Upper lobe of right lung (tissue), 1 donor: ENCODE data around the gene CHST11. TPM values are rescaled to one million over a fixed set of nuclear protein-coding genes. Genes with fewer than 3 reads are reported as not detected.

ENCODE experiments used
- ATAC-seq: fragments of 200-7000 bp; cut with Tn5 transposase; one replicate; pipeline ENCODE4 v1.9.1; 2020; ENCODE audit warnings: mild to moderate bottlenecking, moderate library complexity
- DNase-seq: peaks from one replicate; pipeline ENCODE4 v3.0.0-alpha.2; 2020
- H3K27ac ChIP-seq: fragments of 200-600 bp; one replicate; pipeline ENCODE4 v1.8.0; 2022
- H3K27me3 ChIP-seq: fragments of 200-600 bp; one replicate; pipeline ENCODE4 v1.8.0; 2022; ENCODE audit warnings: mild to moderate bottlenecking
- H3K36me3 ChIP-seq: fragments of 200-600 bp; one replicate; pipeline ENCODE4 v1.8.0; 2022
- H3K4me1 ChIP-seq: fragments of 200-600 bp; one replicate; pipeline ENCODE4 v1.8.0; 2022
- H3K4me3 ChIP-seq: fragments of 200-600 bp; one replicate; pipeline ENCODE4 v1.8.0; 2022; ENCODE audit warnings: mild to moderate bottlenecking
- H3K9me3 ChIP-seq: fragments of 200-600 bp; one replicate; pipeline ENCODE4 v1.8.0; 2022
- intact Hi-C: fragments of 100-400 bp; cut with DNase I; formaldehyde crosslinking; loops from one replicate; pipeline ENCODE4 v1.11.0; 2022
- total RNA-seq: library from RNA; stranded (reverse); fragmentation: NEBNext Ultra II Directional; extraction: Animal tissue kit (Norgen Biotek cat#: 25700); gene quantifications from one replicate; pipeline ENCODE4 v1.2.1, GENCODE V29; 2021
- TF ChIP-seq, protein P1 (sequence below): fragments of 200-600 bp; IDR thresholded peaks from one replicate; pipeline ENCODE4 v1.8.0; 2022; ENCODE audit warnings: antibody characterized with exemption
- donor health status: DM: no; HTN: yes; CAD: no; lungs with severe emphysema.

CHST11 gene
- total RNA-seq, 1 donor from 2014 or later: 56.6 TPM

DNA sequence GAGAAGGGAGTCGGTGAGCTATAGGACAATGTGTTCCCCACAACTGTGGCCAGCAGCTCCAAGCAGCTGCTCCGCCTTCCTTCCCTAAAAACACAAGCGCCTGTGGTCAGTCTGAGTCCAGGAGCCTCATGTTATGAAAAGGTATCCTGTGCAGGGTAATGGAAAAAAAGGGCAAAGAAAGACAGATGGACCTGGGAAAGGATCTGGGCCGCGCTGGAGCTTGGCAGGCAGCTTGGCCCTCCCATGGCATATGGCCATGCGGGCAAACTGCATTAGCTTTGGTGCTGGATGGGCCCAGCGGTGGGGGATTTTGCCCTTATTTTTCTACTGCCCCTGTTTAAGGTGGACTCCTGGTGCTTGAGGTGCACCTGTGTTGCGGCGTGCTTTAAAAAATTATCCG lies 23.7 kb upstream of the CHST11 start:
- Histone ChIP-seq H3K4me3 (no peak overlapping the region), H3K27ac (no peak overlapping the region), H3K36me3 (no peaks in the 10 kb centered on the region), H3K4me1 (no peaks in the 10 kb centered on the region), H3K27me3 (no peaks in the 10 kb centered on the region), H3K9me3 (no peaks in the 10 kb centered on the region)
- DNase-seq (no peak), ATAC-seq (no peak)
- TF ChIP-seq, protein P1, sequence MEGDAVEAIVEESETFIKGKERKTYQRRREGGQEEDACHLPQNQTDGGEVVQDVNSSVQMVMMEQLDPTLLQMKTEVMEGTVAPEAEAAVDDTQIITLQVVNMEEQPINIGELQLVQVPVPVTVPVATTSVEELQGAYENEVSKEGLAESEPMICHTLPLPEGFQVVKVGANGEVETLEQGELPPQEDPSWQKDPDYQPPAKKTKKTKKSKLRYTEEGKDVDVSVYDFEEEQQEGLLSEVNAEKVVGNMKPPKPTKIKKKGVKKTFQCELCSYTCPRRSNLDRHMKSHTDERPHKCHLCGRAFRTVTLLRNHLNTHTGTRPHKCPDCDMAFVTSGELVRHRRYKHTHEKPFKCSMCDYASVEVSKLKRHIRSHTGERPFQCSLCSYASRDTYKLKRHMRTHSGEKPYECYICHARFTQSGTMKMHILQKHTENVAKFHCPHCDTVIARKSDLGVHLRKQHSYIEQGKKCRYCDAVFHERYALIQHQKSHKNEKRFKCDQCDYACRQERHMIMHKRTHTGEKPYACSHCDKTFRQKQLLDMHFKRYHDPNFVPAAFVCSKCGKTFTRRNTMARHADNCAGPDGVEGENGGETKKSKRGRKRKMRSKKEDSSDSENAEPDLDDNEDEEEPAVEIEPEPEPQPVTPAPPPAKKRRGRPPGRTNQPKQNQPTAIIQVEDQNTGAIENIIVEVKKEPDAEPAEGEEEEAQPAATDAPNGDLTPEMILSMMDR: no peak
- intact Hi-C loops: no loop called here

DNA sequence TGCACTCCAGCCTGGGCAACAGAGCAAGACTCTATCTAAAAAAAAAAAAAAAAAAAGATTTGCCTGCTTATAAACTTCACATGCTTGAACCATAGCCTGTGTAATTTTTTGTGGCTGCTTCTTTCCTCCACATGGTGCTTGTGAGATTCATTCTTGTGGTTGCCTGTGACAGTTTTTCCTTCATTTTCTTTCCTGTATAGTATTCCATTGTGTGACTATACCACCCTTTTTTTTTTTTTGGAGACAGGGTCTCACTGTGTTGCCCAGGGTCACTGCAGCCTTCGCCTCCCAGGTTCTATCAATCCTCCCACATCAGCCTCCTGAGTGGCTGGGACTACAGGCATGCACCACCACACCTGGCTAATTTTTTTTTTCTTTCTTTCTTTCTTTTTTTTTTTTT lies 22.6 kb upstream of the CHST11 start:
- TF ChIP-seq, protein P1: no peak
- no peak for DNase-seq
- Histone ChIP-seq H3K27ac (no peak overlapping the region), H3K4me1 (no peaks in the 10 kb centered on the region), H3K36me3 (no peaks in the 10 kb centered on the region), H3K9me3 (no peaks in the 10 kb centered on the region), H3K27me3 (no peaks in the 10 kb centered on the region), H3K4me3 (no peak overlapping the region)
- ATAC-seq: no peak
- intact Hi-C loops: no loop called here

DNA sequence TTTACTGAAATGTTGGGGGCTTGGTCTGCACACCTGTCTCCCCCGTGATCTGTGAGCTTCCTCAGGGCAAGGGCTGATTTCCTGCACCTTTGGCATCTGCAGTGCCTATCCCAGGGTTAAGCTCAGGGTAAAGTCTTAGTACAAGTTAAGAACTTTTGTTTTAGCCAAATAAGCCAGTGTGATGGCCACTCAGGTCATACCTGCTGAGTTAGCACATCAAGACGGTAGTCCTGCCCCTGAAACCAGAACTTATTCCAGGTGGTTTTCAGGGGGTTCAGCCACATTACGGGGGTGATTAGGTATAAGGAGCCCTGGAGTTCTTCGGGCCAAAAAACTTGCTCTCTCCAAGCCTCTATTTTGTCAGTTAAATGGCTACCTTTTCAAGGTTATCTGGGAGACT lies 21.6 kb upstream of the CHST11 start:
- H3K4me3 ChIP-seq: no peak overlapping the region
- no peaks in the 10 kb centered on the region for H3K9me3 ChIP-seq
- H3K27me3 ChIP-seq: no peaks in the 10 kb centered on the region
- H3K4me1 ChIP-seq: no peaks in the 10 kb centered on the region
- intact Hi-C loops: no loop called here
- ATAC-seq (no peak), DNase-seq (no peak)
- no peaks in the 10 kb centered on the region for H3K36me3 ChIP-seq
- no peak overlapping the region for H3K27ac ChIP-seq
- TF ChIP-seq, protein P1: no peak

DNA sequence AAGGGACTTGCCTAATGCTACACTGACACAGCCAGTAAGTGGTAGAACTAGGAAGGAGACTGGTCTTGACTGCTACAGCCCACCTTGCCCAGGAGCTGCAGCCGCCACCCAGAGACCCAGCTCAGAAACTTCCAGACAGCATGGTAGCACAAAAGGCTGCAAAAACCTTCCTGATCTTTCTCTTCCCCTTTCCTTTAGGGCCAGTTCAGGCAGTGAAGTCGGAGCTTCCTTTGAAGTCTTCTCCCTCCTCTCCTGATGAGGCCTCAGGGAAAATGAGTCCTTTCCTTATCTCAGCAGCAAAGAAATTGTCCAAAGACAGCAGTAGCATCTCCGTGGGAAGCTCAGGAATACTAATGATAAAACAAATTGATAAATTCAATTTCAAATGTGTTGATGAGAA lies 21.0 kb upstream of the CHST11 start:
- intact Hi-C loops: no loop called here
- Histone ChIP-seq H3K36me3 (no peaks in the 10 kb centered on the region), H3K9me3 (no peaks in the 10 kb centered on the region), H3K27ac (no peak overlapping the region), H3K27me3 (no peaks in the 10 kb centered on the region), H3K4me3 (no peak overlapping the region), H3K4me1 (no peaks in the 10 kb centered on the region)
- no peak for ATAC-seq
- TF ChIP-seq, protein P1: no peak
- no peak for DNase-seq

DNA sequence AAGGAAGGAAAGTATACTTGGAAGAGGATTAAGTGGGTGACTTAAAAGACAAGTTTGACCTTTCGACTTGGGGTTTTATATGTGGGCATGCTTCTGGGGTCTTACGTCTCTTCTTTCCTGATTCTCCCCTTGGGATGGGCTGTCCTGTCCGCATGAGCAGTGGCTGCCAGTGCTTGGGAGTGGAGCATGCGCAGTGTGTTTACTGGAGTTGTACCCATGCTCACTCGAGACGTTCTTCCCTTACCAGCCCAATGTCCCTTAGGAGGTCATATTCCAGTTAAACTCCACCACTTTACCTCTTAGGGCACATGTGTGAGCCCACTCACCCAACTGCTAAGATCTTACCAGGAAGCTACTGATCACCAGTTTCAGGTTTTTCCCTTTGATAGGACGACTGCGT lies 20.0 kb upstream of the CHST11 start:
- Histone ChIP-seq H3K4me1 (no peaks in the 10 kb centered on the region), H3K27ac (no peak overlapping the region), H3K9me3 (no peaks in the 10 kb centered on the region), H3K27me3 (no peaks in the 10 kb centered on the region), H3K36me3 (no peaks in the 10 kb centered on the region), H3K4me3 (no peak overlapping the region)
- intact Hi-C loops: no loop called here
- TF ChIP-seq, protein P1: no peak
- no peak for ATAC-seq
- no peak for DNase-seq

DNA sequence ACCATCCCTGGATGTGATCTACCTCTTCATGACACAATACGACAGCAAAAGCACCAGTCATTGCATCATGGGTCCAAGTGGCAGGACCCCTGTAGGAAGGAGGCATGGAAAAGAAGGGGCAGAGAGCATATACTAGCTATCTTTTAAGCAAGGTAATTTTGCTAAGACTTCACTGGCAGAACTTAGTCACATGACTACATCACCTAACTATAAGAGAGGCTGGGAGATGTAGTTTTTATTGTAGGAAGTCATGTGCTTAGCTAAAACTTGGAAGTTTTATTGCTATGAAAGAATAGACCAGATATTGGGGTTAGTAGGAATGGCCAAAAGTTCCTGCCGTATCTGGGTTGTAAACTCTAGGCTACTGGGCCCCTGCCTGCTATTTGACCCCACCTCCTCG lies 18.6 kb upstream of the CHST11 start:
- Histone ChIP-seq H3K36me3 (no peaks in the 10 kb centered on the region), H3K27ac (no peak overlapping the region), H3K4me3 (no peak overlapping the region), H3K27me3 (no peaks in the 10 kb centered on the region), H3K4me1 (no peaks in the 10 kb centered on the region), H3K9me3 (no peaks in the 10 kb centered on the region)
- TF ChIP-seq, protein P1: no peak
- DNase-seq (no peak), ATAC-seq (no peak)
- intact Hi-C loops: no loop called here
